ENCODE results near the gene MOB4. TPM values are rescaled to one million over a fixed set of nuclear protein-coding genes. Genes with fewer than 3 reads are reported as not detected.

Gene MOB4
- total and polyA plus RNA-seq, 10 of the 15 experiments (the other 5 are each of a cell fraction or from before 2014, with no cell fraction given) = 13.5 to 44.2 (median 32.4) TPM

DNA sequence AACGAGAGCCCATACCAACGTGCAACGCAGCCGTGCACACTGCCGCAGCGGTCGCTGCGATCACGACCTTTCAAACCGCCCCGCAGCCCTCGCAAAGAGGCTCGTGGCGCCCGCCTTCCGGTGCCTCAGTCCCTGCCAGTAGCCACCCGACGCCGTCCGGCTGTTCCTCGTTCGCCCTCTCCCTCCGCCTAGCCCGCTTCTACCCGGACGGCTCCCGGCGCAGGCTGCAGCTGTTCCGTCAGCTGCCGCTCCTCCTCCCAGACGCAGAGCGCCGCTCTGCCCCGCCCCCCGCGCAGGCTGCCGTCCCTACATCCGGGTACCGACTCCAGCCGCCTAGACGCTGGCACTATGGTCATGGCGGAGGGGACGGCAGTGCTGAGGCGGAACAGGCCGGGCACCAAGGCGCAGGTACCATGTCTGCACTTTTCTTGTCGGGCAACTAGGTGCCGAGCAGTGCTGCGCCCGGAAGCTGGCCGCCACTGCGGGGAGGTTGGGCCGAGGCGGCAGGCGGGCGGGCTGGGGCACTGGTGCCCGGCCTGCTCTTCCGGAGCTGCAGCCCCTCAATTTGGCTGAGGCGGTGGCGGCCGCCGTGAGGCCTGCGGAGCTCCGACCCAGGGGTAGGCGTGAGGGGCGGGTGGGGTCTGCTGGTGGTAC lies at the start of gene MOB4 (continued):
- TF ChIP-seq, protein P1, sequence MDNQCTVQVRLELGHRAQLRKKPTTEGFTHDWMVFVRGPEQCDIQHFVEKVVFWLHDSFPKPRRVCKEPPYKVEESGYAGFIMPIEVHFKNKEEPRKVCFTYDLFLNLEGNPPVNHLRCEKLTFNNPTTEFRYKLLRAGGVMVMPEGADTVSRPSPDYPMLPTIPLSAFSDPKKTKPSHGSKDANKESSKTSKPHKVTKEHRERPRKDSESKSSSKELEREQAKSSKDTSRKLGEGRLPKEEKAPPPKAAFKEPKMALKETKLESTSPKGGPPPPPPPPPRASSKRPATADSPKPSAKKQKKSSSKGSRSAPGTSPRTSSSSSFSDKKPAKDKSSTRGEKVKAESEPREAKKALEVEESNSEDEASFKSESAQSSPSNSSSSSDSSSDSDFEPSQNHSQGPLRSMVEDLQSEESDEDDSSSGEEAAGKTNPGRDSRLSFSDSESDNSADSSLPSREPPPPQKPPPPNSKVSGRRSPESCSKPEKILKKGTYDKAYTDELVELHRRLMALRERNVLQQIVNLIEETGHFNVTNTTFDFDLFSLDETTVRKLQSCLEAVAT (IDR thresholded peaks at IDR 0.05) = peak; percentile 48; the same call in 1 of the 2 replicates
- TF ChIP-seq POLR2AphosphoS2 (IDR thresholded peaks at IDR 0.05; ENCODE audit: low read depth, low read length) (peak; percentile 96), EP300 (IDR thresholded peaks at IDR 0.05; ENCODE audit: borderline replicate concordance in 1 of 2, control insufficient read depth in 1 of 2, low read depth in 2 of 2, low read length in 2 of 2) (peak in 1 of 2 experiments; percentile 99; a peak in 2 of 4 replicates), TCF3 (IDR thresholded peaks at IDR 0.05; ENCODE audit: borderline replicate concordance, insufficient read depth, low read depth, low read length) (peak; percentile 96), IKZF1 (conservative IDR thresholded peaks at IDR 0.05) (peak; percentile 91), NFYB (IDR thresholded peaks at IDR 0.05; ENCODE audit: insufficient read depth, low read depth, low read length) (peak; percentile 23; the same call in 1 of the 2 replicates), STAT1 (conservative IDR thresholded peaks at IDR 0.05) (peak; percentile 98), ZNF217 (IDR thresholded peaks at IDR 0.05) (no peak; the same call in 1 of the 2 replicates), MYC (IDR thresholded peaks at IDR 0.05; ENCODE audit: insufficient read depth, insufficient read length, insufficient replicate concordance, low read length, severe bottlenecking) (peak; percentile 83), POU2F2 (IDR thresholded peaks at IDR 0.05; ENCODE audit: borderline replicate concordance, low read depth, low read length) (peak; percentile 46; the same call in 1 of the 3 replicates), LARP7 (IDR thresholded peaks at IDR 0.05) (peak; percentile 98), MTA3 (IDR thresholded peaks at IDR 0.05; ENCODE audit: borderline replicate concordance, low read length) (no peak), ZNF384 (IDR thresholded peaks at IDR 0.05; ENCODE audit: borderline replicate concordance, low read depth, low read length) (no peak), IKZF2 (IDR thresholded peaks at IDR 0.05) (peak; percentile 44 to 70; a peak in 3 of 4 replicates), BRCA1 (IDR thresholded peaks at IDR 0.05; ENCODE audit: low read depth, low read length) (no peak), SUPT20H (IDR thresholded peaks at IDR 0.05; ENCODE audit: borderline replicate concordance, control insufficient read depth, low read depth, low read length) (no peak), YY1 (IDR thresholded peaks at IDR 0.05; ENCODE audit: low read depth, low read length) (peak; percentile 95), NBN (IDR thresholded peaks at IDR 0.05) (peak; percentile 97), NFYA (IDR thresholded peaks at IDR 0.05; ENCODE audit: borderline replicate concordance, low read depth, low read length) (no peak), HDAC2 (IDR thresholded peaks at IDR 0.05) (no peak)
- TF ChIP-seq, protein P2, sequence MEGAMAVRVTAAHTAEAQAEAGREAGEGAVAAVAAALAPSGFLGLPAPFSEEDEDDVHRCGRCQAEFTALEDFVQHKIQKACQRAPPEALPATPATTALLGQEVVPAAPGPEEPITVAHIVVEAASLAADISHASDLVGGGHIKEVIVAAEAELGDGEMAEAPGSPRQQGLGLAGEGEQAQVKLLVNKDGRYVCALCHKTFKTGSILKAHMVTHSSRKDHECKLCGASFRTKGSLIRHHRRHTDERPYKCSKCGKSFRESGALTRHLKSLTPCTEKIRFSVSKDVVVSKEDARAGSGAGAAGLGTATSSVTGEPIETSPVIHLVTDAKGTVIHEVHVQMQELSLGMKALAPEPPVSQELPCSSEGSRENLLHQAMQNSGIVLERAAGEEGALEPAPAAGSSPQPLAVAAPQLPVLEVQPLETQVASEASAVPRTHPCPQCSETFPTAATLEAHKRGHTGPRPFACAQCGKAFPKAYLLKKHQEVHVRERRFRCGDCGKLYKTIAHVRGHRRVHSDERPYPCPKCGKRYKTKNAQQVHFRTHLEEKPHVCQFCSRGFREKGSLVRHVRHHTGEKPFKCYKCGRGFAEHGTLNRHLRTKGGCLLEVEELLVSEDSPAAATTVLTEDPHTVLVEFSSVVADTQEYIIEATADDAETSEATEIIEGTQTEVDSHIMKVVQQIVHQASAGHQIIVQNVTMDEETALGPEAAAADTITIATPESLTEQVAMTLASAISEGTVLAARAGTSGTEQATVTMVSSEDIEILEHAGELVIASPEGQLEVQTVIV (IDR thresholded peaks at IDR 0.05; ENCODE audit: borderline replicate concordance, partially characterized antibody) = peak; percentile 88
- TF ChIP-seq, protein P3, sequence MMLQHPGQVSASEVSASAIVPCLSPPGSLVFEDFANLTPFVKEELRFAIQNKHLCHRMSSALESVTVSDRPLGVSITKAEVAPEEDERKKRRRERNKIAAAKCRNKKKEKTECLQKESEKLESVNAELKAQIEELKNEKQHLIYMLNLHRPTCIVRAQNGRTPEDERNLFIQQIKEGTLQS (IDR thresholded peaks at IDR 0.05; ENCODE audit: borderline replicate concordance, extremely low read depth, low read depth, low read length) = no peak
- TF ChIP-seq, protein P4, sequence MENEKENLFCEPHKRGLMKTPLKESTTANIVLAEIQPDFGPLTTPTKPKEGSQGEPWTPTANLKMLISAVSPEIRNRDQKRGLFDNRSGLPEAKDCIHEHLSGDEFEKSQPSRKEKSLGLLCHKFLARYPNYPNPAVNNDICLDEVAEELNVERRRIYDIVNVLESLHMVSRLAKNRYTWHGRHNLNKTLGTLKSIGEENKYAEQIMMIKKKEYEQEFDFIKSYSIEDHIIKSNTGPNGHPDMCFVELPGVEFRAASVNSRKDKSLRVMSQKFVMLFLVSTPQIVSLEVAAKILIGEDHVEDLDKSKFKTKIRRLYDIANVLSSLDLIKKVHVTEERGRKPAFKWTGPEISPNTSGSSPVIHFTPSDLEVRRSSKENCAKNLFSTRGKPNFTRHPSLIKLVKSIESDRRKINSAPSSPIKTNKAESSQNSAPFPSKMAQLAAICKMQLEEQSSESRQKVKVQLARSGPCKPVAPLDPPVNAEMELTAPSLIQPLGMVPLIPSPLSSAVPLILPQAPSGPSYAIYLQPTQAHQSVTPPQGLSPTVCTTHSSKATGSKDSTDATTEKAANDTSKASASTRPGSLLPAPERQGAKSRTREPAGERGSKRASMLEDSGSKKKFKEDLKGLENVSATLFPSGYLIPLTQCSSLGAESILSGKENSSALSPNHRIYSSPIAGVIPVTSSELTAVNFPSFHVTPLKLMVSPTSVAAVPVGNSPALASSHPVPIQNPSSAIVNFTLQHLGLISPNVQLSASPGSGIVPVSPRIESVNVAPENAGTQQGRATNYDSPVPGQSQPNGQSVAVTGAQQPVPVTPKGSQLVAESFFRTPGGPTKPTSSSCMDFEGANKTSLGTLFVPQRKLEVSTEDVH (IDR thresholded peaks at IDR 0.05; ENCODE audit: low read depth, partially characterized antibody) = no peak
